Anterior cingulate cortex (tissue), 58 donors: ENCODE measurements around the gene AAMP.

ENCODE experiments used
- DNase-seq, 58 donors: peaks; one replicate each; lab custom pipeline; 2025; lab: John Stamatoyannopoulos, UW

AAMP gene

GRCh38 chr2:218262237-218262600 is 7.7 kb downstream of the AAMP start:
- DNase-seq: no peak

- DNase-seq: no peak
Observed at GRCh38 chr2:218261423-218262236, 8.3 kb downstream of the AAMP start.

- DNase-seq: no peak
Observed at GRCh38 chr2:218260742-218261422, 9.1 kb downstream of the AAMP start, which contains the start of gene GPBAR1. Gene GPBAR1, plus strand, starts transcription at chr2:218261015. Its CDS starts 1,710 bp downstream, at chr2:218262725.

- no peak for DNase-seq
Observed at GRCh38 chr2:218260166-218260565, 9.8 kb downstream of the AAMP start.

- DNase-seq: peak in 13 of 58 donors; percentile 7 to 69 (median 23)
Observed at GRCh38 chr2:218259099-218259961, 10.6 kb downstream of the AAMP start.

- peak in 7 of 58 donors; percentile 11 to 29 (median 14) for DNase-seq
Observed at GRCh38 chr2:218257390-218257981, 12.5 kb downstream of the AAMP start.

- DNase-seq: no peak
Observed at GRCh38 chr2:218256612-218257350, 13.2 kb downstream of the AAMP start.

GRCh38 chr2:218255446-218255845 is 14.5 kb downstream of the AAMP start:
- no peak for DNase-seq

- DNase-seq: no peak
Observed at GRCh38 chr2:218253232-218253625, 16.7 kb downstream of the AAMP start.

GRCh38 chr2:218252509-218253231 is 17.3 kb downstream of the AAMP start:
- peak in 4 of 58 donors; percentile 7 to 40 (median 26) for DNase-seq

- DNase-seq: no peak
Observed at GRCh38 chr2:218249691-218250090, 20.2 kb downstream of the AAMP start.

- no peak for DNase-seq
Observed at GRCh38 chr2:218245214-218245613, 24.7 kb downstream of the AAMP start.

- DNase-seq: no peak
Observed at GRCh38 chr2:218244665-218245064, 25.3 kb downstream of the AAMP start.

- DNase-seq: no peak
Observed at GRCh38 chr2:218244204-218244603, 25.7 kb downstream of the AAMP start.

GRCh38 chr2:218238887-218239286 is 31.1 kb downstream of the AAMP start:
- DNase-seq: no peak

GRCh38 chr2:218236829-218237228 is 33.1 kb downstream of the AAMP start:
- no peak for DNase-seq

- DNase-seq: no peak
Observed at GRCh38 chr2:218235017-218235416, 34.9 kb downstream of the AAMP start.

- no peak for DNase-seq
Observed at GRCh38 chr2:218234521-218234920, 35.4 kb downstream of the AAMP start.

GRCh38 chr2:218233543-218233942 is 36.4 kb downstream of the AAMP start:
- DNase-seq: no peak
